ENCODE results near the gene TRIOBP.

TRIOBP gene

GRCh38 chr22:37749831-37750595 lies 53.2 kb downstream of the TRIOBP start:
- DNase-seq (ENCODE audit: low read depth): no peak

GRCh38 chr22:37750596-37751162 lies 53.8 kb downstream of the TRIOBP start:
- DNase-seq (ENCODE audit: low read depth): no peak

- DNase-seq (ENCODE audit: low read depth): no peak
These were observed 54.8 kb downstream of the TRIOBP start for GRCh38 chr22:37751449-37752188.

GRCh38 chr22:37752189-37753087 lies 55.6 kb downstream of the TRIOBP start:
- no peak for DNase-seq (ENCODE audit: low read depth)

GRCh38 chr22:37753746-37754145 lies 56.9 kb downstream of the TRIOBP start:
- DNase-seq (ENCODE audit: low read depth): no peak

- DNase-seq (ENCODE audit: low read depth): no peak
These were observed 60.8 kb downstream of the TRIOBP start for GRCh38 chr22:37757663-37758062.

- DNase-seq (ENCODE audit: low read depth): no peak
These were observed 61.8 kb downstream of the TRIOBP start for GRCh38 chr22:37758694-37759093.

GRCh38 chr22:37759281-37759680 lies 62.4 kb downstream of the TRIOBP start:
- no peak for DNase-seq (ENCODE audit: low read depth)

GRCh38 chr22:37760152-37760551 lies 63.3 kb downstream of the TRIOBP start:
- no peak for DNase-seq (ENCODE audit: low read depth)

- no peak for DNase-seq (ENCODE audit: low read depth)
These were observed 65.6 kb downstream of the TRIOBP start for GRCh38 chr22:37762389-37762836.

- DNase-seq (ENCODE audit: low read depth): no peak
These were observed 66.2 kb downstream of the TRIOBP start for GRCh38 chr22:37763012-37763411.

GRCh38 chr22:37763652-37764051 lies 66.8 kb downstream of the TRIOBP start:
- no peak for DNase-seq (ENCODE audit: low read depth)

- DNase-seq (ENCODE audit: low read depth): no peak
These were observed 67.8 kb downstream of the TRIOBP start for GRCh38 chr22:37764622-37765021.

GRCh38 chr22:37765498-37765897 lies 68.7 kb downstream of the TRIOBP start:
- no peak for DNase-seq (ENCODE audit: low read depth)

- no peak for DNase-seq (ENCODE audit: low read depth)
These were observed 69.2 kb downstream of the TRIOBP start for GRCh38 chr22:37765953-37766576.

- DNase-seq (ENCODE audit: low read depth): no peak
These were observed 71.4 kb downstream of the TRIOBP start for GRCh38 chr22:37768273-37768672.

- no peak for DNase-seq (ENCODE audit: low read depth)
These were observed 72.2 kb downstream of the TRIOBP start for GRCh38 chr22:37769056-37769455.

GRCh38 chr22:37771081-37771480 lies 74.2 kb downstream of the TRIOBP start:
- no peak for DNase-seq (ENCODE audit: low read depth)

GRCh38 chr22:37771702-37772427 lies 75.0 kb downstream of the TRIOBP start:
- DNase-seq (ENCODE audit: low read depth): no peak

GRCh38 chr22:37774728-37775127 lies 77.9 kb downstream of the TRIOBP start:
- no peak for DNase-seq (ENCODE audit: low read depth)
